Subcutaneous adipose tissue (tissue), 4 donors: Measurements from ENCODE around the gene LMOD1. TPM values are rescaled to one million over a fixed set of nuclear protein-coding genes. Genes with fewer than 3 reads are reported as not detected.

ENCODE experiments used
- CTCF ChIP-seq: fragments of 450-650 bp; IDR thresholded peaks from one replicate; pipeline ENCODE4 v1.5.1; 2016; ENCODE audit warnings: low read depth, mild to moderate bottlenecking, control low read depth, antibody characterized with exemption, moderate library complexity
- total RNA-seq, 4 donors: library from RNA; depleted of rRNA; stranded (reverse); fragments of >200 nt; gene quantifications; one replicate each; pipeline ENCODE4 v1.1.0, GENCODE V29; 2016

Gene LMOD1
- total RNA-seq, 4 donors from 2014 or later: 38.8 to 168 (median 74.3) TPM

- TF ChIP-seq CTCF: no peak
Measured at GRCh38 chr1:201889090-201889968, 57.0 kb downstream of the LMOD1 start.

GRCh38 chr1:201888282-201889089 is 57.9 kb downstream of the LMOD1 start, which contains the start of gene SHISA4:
Gene SHISA4, plus strand, starts transcription at chr1:201888898. Its CDS starts 97 bp downstream, at chr1:201888995.
- TF ChIP-seq CTCF: no peak

GRCh38 chr1:201887116-201887866 is 59.1 kb downstream of the LMOD1 start:
- TF ChIP-seq CTCF: no peak

- no peak for TF ChIP-seq CTCF
Measured at GRCh38 chr1:201886103-201886885, 60.1 kb downstream of the LMOD1 start.

GRCh38 chr1:201885531-201886075 is 60.7 kb downstream of the LMOD1 start:
- no peak for TF ChIP-seq CTCF

GRCh38 chr1:201884425-201884824 is 61.9 kb downstream of the LMOD1 start:
- TF ChIP-seq CTCF: no peak
